COR-L47 (cell line): ENCODE data around the gene MAD1L1.

Experiments
- DNase-seq: peaks from one replicate; lab custom pipeline; 2025; lab: John Stamatoyannopoulos, UW

Gene MAD1L1

DNA sequence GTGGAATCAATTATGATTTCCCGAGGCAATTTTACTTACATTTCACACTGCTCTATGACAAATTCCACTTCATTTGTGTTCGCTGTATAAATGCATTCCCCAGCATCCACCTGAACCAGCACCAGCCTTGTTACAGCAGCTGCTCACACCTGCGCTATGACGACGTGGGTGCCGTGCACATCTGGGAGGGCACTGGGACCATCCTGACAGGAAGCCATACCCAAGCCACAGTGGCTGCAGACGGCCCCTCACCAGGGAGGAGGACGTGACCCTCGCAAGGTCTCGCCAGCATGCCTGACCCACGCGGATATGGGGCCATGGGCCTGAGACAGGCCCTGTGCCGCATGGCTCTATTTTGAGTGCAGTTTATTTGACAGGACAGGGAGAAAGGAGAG, 201.3 kb downstream of the MAD1L1 start:
- DNase-seq, result no peak

DNA sequence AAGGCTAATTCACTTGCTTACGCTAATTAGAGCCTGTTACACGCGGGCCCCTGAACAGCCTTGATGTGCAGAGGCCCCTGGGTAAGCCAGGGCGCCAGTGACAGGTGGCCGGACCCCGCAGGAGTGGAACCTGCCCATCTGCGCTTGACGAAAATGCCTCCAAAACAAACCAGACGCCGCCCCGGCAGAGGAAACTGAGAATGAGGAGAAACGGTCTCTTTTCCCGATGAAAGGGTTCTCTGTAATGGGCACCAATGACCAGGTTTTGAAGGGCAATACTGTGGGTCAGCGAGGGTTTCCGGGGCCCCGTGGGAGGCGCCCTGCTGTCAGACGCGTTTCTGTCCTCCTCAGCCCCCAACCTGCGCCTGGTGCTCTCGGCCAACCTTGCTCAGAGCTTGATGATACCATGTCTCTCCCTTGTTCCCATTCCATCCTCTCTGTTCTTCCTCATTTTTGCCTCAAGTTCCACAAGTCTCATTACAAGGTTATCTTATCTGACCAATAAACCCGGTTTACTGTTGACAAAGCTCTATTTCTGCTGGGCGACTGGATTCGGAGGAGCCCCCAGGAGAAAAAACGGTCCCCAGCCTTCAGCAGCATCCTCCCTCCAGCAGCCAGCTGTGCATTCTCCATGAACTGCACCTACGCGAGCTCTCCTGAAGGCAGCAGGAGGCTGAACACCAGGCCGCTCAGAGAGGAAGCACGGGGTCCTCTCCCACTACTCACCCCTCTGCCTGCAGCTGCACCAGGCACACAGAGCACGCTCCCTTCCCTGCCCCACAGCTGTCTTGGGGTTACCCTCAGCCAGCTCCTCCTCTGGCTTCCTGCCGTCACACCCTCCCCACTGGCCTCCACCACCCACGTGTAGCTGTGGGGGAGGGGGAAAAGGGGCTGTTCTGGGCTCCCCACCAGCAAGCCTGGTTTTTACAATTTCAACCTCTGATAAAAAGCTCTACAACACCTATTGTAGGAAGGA, 202.0 kb downstream of the MAD1L1 start:
- no peak for DNase-seq

DNA sequence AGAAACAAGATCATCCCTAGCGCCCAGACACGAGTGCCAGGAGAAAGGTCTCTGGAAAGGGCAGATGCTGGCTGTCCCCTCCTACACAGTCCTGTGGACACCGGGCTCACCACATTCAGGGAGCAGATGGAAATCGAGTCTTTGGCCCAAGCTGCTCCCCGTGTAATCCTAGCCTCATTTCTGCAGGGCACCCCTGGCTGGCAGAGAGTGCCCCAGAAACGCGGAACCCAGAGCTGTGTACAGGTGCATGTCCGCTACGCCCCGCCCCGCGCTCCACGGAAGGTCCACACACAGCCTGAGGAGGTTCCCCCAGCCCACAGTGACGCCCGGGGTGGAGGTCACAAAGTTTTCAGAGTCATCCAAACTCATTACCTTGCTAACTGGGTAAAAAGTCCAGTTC, 202.8 kb downstream of the MAD1L1 start:
- DNase-seq, result no peak

DNA sequence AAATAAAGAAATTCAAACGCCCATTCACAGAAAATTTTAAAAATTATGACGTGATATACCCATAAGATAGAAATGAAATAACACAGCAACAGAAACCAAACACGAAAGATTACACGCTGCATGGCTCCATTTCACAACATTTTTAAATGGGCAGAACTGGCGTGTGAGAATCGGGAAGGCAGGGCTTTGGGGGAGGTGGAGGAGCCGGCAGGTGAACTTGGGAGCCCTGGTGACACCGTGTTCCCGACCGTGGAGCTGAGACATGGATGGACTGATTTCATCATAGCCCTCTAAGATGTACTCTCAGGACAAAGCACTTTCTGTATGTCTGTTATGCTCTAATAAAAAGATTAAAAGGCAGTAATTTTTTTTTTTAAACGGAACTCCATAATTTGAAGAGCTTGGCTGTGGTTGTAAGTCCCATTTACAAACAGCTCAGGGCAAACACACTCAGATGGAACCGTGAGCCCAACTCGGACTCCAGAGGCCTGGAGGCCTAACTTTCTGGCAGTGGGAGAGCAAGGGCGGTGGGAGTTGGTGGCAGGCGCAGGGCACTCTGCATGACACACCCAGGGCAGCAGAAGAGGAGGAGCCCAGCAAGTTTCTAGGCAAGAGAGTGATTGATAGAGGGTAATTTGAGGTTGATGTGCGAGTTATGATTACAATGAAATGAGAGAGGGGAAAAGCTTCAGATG, 203.4 kb downstream of the MAD1L1 start:
- DNase-seq, result no peak

DNA sequence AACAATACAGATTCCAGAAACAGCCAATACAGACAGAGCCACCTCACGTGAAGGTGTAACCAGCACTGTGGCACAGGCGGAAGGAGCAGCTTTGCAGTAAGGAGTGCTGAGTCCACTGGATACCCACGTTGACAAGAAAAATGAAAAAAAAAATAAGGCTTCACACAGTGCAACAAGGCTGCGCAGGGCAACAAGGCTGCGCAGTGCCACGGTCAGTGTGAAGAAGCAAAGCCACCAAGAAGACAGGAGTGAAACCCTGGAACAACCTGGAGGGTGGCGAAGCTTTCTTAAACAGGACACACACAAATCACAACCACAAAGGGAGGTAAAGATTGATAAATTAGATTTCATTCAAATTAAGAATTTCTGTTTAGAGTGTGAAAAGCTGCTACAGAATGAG, 204.0 kb downstream of the MAD1L1 start:
- no peak for DNase-seq

DNA sequence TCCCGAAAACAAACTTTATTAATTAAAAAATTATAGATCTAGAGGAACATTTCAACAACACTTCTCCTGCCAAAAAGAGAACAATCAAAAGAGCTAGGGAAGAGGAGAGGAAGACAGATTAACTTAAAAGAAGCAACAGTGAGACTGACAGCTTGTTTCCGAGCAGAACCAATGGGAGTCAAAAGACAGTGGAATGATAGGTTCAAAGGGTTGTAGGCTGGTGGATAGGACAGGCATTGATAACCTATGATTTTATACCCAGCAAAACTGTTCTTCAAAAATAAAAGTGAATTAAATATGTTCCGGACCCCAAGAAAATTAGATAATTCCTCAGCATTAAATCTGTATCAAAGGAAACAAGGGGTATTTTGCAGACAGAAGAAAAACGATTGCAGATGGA, 207.6 kb downstream of the MAD1L1 start:
- DNase-seq, result no peak

DNA sequence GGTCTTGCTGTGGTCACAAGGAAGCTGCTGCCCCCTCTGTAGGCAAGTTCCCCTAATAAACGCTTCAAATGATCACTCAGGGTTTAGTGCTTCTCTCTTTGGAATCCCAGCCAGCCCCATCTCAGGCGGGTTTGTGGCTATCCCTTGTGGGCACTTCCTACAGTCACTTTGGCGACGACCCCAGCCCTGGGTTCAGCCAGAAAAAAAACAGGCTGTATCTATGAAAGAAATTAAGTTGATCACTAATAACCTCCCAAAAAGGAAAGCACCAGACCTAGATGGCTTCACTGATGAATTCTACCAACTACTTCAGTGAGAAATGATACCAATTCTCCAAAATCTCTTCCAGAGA, 208.2 kb downstream of the MAD1L1 start:
- no peak for DNase-seq

DNA sequence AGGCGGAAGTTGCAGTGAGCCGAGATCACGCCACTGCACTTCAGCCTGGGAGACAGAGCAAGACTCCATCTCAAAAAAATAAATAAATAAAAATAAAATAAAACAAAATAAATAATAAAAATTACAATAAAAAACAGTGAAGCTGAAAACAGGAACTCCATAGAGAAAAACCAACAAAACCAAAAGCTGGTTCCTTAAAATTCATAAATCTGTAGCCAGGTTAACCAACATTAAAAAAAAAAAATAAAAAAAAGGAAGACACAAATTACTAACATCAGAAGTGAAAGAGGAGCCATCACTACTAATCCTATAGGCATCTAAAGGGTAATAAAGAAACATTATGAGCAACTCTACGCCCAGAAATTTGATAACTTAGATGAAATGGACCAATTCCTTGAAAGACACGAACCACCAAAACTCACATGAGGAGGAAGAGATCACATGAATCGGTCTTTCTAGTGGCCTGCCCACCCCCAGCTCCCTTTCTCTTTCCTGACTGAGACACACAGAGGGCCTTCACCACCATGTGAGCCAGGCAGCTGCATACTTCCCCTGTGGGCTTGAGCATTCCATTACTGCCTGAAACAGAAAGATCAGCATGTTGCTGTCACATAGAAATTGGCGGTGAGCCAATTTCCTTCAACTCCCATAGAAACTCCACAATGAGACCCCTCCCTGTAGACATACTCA, 208.7 kb downstream of the MAD1L1 start:
- no peak for DNase-seq

DNA sequence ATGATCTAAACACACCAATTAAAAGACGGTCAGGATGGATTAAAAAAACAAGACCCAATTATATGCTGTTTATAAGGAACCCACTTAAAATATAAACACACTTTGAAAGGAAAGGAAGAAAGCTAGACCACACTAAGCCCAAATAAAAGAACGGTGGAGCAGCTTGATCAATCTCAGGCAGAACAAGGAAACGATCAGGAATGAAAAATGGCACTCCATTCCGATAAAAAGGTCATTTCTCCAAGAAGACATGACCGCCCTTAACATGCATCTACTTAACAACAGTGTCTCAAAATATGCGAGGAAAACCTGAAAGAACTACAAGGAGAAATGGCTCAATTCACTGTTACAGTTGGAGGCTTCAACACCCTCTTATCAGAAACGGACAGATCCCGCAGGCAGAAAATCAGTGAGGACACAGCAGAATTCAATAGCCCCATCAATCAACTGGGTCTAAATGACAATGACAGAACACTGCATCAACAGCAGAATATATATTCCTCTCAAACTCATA, 210.0 kb downstream of the MAD1L1 start:
- DNase-seq, result no peak

DNA sequence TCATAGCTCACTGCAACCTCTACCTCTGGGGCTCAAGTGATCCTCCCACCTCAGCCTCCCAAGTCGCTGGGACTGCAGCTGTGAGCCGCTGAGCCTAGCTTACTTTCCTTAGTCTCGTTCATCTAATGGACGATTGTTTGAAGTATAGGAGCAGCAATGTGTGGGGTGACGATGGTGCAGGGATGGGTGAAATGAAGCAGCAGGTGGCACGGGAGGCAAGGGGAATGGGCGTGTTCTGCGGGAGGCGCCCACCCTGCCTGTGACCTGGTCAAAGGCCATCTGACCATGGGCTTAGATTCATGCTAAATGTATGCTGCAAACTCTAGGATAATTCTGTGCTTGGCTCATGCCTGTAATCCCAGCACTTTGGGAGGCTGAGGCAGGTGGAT, 210.7 kb downstream of the MAD1L1 start:
- DNase-seq, result no peak

DNA sequence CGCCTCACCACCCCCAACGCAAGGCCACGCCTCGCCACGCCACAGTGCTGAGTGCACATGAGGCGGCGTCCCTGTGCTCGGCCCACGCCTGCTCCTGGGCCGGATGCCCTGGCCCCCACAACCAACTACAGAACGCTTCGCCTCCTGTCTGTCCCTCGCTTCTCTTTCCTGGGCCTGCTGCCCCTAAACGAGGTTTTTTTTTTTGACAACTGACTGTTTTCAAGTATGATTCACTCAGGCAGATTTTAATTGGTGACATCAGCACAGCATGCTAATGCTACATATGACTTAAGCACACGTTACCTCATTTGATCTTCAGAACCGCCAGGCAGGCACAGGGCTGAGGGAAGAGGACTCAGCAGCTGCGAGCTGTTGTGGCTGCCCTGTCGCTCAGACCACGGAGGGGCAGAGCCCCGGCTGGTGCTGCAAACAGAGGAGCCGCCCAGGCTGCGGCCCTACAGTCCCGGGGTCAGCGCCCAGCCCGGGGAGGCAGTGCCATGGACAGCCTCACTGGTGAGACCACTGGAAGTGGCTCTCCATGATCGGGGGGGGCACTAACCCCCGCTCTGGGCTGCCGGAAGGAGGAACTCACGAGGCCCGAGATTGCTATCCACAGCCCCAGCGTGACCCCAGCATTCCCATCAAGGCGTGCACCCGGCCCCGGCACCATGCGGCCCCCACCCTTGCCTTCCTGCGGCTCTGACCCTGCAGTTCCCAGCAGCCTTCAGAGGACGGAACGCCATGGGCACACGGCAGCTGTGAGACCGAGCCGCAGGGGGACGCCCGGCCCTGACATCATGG, 212.8 kb downstream of the MAD1L1 start:
- no peak for DNase-seq

DNA sequence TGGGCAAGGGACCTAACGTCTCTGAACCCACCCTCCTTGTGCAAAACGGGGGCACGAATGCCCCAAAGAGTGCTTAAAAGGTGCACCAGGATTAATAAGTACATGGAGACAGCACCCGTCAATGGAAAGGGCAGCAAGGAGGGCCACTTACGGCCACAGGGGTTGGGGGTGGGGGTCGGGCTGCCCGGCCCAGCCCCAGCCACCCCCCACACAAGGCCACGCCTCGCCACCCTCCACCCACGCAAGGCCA, 213.4 kb downstream of the MAD1L1 start:
- DNase-seq, result no peak

DNA sequence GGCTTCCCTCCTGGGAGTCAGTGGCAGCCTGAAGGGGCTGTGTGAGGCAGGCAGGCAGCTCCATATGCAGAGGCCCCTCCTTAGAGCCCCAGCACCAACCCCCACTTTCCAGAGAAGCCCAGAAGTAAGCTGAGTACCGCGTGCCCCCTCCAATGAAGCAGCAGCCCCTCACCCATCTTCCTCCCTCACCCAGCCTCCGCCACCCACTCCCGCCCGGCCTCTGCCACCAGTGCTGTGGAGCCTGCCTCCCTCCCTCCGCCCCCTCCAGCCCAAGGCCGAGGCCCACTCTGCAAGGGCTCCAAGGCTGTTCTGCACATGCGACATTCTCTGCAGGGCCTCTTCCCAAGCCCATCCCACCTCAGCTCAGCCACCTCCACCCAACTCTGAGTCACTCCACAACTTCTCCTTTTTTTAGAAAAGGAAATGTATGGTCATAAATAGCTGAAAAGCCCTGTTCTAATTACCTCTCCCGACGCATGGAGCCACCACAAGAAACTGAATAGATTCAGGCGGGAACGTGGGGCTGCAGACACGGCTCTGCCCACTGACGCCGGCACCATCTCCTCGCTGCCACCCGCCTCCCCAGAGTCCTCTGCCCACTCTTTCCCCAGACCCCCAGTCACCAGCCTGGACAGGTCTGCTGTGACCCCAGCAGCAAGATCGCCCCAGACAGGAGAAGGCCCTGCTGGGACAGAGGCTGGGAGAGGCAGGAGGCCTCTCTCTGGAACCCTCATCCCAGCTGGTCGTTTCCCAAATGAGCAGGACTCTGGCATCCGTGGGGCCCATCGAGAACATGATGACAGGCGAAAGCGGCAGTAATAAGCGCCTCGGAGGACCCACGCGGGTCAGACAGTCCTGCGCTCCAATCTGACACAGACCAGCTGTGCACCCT, 213.9 kb downstream of the MAD1L1 start:
- no peak for DNase-seq

DNA sequence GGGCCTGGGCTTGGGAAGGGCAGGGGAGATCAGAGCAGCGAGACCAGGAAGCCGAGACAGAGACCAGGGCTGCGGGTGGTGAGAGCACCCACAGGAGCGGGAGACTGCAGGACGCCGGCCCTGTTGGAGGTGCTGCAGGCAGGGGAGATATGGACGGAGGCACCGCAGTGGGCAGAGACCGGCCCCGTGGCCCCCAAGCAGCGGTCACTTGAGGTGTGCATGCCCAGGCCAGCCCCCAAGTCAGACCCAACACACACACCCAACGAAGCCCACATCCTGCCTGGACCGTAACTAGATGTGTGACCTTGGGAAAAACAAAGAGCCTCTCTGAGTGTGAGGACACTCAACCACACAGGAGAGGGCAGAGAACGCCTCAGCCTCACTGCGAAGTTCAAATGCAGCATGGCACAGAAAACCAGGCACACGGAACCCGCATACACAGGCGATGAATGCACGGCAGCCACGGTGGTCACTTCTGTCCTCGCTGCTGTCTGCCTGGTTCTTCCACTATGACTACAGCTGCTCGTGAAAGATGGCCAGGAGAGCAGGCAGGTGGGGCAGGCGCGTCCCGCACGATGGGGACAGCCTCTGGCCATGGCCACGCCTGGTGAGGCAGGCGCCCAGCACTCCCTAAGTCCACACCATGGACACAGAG, 214.7 kb downstream of the MAD1L1 start:
- DNase-seq, result no peak

DNA sequence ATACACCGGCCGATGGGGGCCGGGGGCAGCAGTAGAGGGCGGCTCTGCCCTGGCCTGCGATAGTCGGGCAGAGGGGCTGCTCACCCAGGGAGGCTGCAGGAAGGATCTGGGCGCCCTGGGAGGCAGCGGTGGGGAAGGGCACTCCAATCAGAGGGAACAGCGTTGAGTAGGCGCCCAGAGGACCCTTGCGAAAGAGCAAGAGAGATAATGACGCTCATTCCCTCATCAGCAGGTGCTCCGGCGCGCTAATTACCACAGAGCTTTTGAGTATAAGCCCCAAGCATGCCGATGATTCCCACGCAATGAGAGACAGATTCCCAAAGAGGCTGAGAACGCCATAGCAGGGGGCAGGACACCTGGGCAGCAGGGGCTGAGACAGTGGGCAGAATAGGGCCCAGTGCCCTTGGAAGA, 215.3 kb downstream of the MAD1L1 start:
- DNase-seq, result no peak

DNA sequence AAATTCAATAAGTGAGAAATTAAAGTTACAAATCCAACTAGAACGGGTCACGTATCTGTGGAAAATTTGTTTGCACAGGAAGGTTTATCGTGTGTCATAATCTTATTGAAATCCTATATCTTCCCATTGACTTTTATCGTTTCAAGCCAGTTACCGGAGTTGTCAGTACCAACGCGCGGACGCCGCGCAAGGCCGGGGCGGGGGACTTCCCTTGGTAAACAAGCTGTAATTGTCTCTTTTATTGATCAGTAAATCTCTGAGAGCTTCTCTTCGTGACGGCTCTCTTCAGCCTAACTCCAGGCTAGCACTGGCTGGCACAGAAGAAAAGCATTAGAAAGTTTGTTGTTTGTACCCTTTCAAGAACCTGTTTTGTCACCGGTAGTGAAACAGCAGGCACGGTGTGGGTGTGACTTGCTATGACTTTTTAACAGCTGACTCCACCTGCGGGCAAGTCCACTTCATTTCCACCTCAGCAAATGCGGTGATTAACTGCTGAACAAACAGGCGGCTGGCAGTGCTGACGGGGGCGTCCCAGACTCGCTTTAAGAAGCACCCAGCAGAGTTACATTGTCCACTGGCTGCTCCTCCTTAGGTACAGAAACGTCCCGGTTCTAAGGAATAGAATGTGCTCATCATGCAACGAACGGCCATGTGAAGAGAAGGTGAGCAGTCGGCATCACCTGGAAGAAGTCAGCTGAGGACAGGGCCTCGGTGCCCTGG, 215.8 kb downstream of the MAD1L1 start:
- DNase-seq, result no peak

DNA sequence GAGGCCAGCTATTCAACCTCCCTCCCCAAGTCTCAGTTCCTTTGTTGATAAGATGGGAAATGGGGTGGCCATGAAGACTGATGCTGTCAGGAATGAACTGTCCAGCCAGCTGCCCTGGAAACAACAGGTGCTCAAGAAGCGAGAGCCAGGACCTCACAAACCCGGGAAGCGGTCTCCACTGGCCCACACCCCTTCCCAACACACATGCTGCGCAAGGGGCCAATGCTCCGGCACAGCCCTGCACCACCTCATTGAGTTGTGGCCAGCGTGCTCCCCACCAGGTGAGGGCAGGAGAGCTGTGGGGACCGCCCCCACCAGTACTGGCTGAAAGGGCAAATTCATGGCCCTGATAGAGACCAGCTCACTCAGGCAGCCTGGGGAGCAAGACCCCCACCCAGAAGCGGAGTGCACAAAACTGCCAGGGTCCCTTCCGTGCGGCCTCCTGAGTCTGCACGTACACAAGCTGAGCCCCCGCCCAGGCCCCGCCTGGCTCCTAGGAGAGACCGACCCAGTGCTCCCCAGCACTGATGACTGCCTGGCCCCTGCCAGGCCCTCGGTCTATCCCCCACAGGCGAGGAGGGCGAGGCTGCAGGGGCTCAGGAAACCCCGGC, 216.6 kb downstream of the MAD1L1 start:
- no peak for DNase-seq

DNA sequence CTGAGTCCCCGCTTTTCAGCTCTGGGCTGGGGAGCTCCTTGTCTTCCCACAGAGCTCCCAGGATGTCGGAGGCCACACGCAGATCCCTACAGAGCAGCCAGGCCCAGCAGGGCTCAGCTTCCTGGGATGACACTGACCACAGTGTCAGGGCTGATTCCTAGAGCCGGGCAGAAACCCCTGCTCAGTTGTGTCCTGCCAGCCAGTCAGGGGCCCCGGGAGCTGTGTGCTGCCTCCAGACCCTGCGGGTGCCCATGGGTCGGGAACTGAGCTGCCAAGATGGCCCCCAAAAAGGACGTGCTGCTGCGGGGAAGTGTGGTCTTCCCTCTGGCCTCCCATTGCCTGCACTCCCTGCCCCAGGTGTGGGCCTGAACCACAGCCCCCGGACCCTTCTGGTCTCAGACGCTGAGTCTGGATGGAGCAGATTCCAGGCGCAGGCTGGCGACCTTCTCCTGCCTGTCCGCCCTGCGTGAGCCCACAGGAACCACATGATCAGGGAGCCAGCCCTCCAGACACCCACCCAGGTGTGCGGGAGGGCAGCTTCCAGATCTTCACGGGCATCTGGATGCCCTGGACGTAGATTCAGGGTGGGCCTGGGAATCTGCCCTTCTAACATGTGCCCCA, 217.4 kb downstream of the MAD1L1 start:
- DNase-seq, result no peak
